ENCODE data around the gene SLC6A15.

Gene SLC6A15

DNA sequence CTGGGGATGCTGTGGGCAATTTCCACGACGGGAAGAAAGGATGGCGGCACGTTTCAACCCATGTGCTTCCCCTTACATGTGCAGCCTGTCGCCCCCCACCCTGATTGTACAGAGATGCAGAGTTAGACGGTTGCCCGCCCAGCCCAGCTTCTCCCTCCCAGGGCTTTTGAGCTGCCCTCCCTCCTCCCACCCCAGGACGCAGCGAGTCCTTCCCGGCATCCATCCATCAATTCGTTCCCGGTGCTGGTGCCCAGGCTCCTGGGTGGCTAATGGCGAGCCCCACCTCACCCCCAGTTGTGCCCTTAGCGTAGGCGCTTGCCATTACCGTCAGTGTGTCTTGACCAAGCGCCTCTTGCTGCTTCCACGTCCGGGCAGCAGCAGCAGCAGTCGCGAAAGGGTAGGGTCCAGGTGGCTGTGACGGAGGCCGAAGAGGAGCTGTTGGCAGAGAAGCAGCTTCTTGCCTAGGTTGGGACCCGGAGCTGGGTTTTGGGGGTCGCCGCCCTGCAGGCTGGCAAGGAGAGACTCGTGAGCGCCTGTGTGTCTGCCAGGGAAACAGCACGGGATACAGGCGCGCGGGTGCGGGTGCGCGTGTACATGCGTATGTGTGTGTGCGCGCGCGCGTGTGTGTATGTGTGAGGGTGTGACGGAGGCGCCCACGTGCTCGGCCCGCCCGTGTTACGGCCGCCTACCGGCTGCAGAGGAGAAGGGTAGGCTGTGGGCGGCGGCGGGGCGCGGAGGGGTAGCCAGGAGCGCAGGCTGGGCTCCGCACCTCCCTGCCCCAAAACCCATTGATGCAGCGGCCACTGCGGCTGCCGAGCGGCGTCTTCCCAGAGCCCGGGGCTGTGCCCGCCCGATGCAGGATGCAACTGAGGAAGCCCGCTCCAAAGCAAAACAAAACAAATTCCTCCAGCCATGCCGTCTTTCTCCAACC lies at the start of gene SLC6A15:
Gene SLC6A15, minus strand, starts transcription at position 602 of the 931 bp plus-strand sequence. CDS start 20,679 bp downstream, outside the sequence.
- DNase-seq: peak; percentile 85

- DNase-seq: no peak
These were observed 48.3 kb upstream of the SLC6A15 start for GRCh38 chr12:84960918-84961317.

DNA sequence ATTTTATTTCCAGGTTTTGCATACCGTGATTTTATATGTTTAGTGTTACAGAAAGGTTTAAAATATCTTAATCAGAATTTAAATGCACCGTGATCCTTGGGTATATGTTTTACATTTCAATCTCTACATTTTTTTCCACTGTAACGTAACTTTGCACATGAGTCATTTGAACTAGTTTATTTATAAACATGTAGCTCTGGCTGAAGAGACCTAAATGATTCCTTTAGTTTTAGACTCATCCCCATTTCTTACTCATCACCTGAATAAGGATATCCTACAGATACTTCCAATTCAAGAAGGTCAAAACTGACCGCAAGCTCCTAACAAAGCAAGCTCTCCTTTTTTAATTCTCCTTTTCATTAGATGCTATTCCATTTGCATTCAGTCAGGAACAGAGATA lies 42.7 kb upstream of the SLC6A15 start:
- DNase-seq: no peak

DNA sequence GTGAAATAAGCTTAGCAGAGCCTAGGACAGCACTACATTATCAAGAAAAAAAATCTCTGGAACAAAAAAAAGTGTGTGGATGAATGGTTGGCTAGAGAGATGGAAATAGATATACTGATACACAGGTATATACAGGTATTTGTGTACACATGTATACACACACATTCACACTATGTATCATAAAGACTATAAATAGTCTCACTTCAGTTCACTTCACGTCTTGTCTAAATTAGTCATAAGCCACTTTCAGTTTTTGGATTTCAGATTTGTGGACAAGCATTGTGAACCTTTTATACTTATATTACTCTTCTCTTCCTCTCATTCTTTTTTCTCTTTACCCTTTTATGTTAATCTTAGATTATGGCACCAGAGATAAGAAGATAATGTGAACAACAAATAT lies 41.8 kb upstream of the SLC6A15 start:
- no peak for DNase-seq

- no peak for DNase-seq
These were observed 38.5 kb upstream of the SLC6A15 start for GRCh38 chr12:84950971-84951546.

DNA sequence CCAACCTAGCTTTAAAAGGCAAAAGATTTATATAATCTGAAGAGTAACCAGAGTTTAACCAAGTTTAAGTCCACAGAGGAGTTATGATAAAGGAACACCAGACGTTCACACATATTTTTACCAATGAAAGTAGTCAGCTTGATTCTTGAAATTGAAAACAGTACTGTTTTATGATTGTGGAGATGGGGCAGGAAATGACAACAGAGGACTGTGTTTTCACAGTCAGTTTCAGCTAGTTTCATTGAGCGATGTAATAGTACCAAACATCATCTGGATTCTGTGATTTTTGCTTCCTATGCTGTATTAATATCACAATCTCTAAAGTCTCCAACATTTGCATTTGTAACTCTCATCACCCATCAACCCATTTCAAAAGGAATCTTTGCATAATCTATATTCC lies 34.2 kb upstream of the SLC6A15 start:
- no peak for DNase-seq

DNA sequence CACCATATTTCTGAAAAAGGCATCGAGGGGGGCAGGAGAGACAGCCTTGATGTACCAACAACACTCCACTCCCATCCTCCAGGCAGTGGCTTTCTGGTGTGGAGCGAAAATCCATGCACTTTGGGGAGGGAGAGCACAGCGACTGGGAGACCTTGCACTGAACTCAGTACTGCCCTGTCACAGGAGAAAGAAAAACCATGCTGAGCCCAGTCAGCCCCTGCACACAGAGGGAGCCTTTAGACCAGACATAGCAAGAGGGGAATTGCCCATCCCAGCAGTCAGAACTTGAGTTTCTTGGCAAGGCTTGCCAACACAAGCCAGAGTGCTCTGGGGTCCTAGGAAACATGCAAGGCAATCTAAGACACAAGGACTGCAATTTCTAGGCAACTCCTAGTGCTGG lies 24.8 kb upstream of the SLC6A15 start:
- DNase-seq: no peak

GRCh38 chr12:84929501-84929900 lies 16.9 kb upstream of the SLC6A15 start:
- DNase-seq: peak; percentile 78

DNA sequence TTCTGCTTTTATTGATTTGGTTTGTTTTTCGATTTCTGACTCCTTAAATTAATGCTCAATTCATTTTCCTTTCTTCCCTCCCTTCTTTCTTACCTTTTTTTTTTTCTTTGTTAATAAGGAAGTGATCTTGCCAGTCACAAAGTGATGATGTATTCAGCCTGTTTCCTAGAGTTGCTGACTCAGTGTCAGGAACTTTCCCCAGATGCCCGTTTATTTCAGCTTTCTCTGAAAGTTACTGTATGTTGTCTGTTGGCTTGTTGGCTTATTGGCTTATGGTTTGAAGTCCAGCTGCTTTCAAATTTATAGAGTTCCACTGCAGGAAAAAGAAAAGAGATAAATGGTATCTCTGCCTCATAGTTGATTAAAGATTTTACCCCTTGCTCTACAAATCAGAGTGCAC lies 12.4 kb upstream of the SLC6A15 start:
- DNase-seq: peak; percentile 65

GRCh38 chr12:84922693-84923092 lies 10.1 kb upstream of the SLC6A15 start:
- DNase-seq: peak; percentile 43

DNA sequence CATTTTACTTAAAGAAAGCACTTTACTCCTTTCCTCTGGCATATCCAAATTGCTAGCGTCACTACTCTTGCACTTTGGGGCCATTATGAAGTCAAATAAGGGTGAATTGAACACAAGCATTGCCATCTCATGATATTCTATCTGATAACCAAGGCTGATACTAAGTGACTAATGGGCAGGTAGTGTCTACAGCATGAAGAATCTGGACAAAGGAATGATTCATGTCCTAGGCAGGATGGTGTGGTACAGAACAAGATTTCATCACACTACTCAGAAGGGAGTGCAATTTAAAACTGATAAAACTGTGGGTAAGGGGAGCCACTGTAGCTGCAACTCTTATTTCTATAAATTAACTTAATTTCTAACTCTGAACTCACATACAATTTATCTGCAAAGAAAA lies 7.7 kb upstream of the SLC6A15 start:
- peak; percentile 35 for DNase-seq

DNA sequence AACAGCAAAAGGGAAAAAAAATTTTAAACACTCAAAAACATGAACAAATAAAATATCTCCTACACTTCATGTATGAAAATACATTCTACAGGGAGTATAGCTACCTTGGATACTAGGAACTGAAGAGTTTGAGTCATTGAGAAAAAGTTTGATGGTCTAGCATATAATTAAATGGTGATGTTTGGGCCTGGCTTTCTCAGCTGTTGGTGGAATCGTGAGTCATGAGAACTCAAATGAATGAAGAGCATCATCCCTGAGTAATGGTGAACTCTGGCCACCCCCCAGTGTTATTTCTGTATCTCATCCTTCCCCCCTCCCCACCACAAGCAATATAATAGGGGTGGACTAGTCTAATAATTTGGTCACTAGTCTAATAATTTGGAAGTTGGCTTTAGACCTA lies 6.7 kb upstream of the SLC6A15 start:
- DNase-seq: peak; percentile 75

DNA sequence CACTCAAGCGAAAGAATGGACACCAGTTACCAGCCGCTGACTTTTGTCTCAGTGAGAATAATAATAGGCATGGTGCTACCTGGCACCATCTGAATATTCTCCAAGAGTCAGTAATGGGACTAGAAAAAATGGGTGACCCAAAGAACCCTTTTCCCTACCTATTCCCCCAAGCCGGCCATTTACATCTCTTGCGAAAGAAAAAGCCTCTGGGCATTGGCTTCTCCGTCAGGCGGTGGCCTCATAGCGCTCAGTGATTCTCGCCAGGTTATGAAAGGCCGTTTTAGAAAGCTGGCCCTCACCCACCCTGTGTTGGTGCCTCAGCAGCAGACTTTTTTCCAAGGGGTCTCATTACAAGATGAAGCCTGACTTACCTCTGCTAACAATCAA lies 523 bp upstream of the SLC6A15 start:
- DNase-seq: peak; percentile 3

DNA sequence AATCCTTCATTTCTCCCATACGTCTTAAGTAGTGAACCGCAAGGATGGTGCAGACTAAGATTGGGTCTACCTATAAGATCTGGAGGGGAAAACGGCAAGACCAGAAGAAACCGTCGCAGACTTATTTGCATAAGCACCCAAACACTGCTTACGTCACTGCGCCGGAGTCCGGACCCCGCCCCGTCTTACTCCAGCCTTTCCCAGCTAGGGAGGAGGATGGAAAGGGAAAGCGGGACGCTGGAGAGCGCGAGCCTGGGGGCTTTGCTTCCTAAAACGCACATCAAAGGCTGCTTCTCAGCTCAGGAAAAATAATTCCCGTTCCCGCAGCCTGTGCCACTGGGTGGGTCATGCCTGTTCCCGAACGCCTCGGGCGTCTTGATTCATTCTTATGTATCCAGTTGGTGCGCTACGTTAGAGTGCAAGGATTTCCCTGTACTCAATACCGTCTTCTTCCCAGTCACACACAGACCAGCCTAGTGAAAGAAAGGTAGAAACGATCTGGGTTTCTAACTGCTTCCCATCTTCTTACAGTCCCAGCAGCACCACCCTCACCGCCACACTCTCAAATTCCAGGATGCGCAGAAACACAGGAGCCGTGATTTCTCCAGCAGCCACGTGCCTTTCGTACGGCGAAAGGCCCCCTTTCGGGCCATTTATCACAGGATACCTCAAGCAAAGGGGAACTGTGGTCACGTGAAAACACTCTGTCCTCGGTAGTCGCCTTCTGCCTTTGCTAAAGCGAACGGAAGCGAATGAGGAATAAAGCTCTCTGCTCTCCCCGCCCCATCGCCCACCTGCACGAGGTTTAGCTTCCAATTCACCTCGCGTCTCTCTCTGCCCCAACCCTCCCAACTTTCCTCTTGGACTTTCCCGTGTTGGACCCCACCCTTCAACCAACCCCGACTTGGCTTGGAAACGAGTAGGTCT lies 1.1 kb downstream of the SLC6A15 start:
- DNase-seq: peak; percentile 85

GRCh38 chr12:84910549-84911241 lies 1.9 kb downstream of the SLC6A15 start:
- peak; percentile 21 for DNase-seq

- DNase-seq: no peak
These were observed 8.5 kb downstream of the SLC6A15 start for GRCh38 chr12:84904051-84904450.

- DNase-seq: peak; percentile 25
These were observed 21.3 kb downstream of the SLC6A15 start for GRCh38 chr12:84891106-84891838.

DNA sequence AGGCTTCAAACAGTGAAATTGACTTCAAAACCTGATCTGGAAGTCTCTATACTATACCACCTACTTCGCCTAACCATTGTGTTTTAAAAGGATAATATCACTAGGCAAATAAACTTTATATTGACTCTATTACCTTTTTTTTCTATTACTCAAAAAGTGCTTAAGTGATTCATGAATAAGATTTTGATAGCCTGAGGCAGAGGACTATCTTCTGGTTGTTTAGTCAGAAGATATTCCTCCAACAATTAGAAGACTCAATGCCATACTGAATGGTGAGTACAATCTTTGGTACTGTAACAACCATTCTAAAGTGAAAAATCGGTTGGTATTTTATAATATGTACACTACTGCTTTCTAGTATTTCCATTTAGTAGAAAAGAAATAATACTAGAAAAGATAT lies 22.8 kb downstream of the SLC6A15 start:
- no peak for DNase-seq

- DNase-seq: no peak
These were observed 23.7 kb downstream of the SLC6A15 start for GRCh38 chr12:84888861-84889260.

DNA sequence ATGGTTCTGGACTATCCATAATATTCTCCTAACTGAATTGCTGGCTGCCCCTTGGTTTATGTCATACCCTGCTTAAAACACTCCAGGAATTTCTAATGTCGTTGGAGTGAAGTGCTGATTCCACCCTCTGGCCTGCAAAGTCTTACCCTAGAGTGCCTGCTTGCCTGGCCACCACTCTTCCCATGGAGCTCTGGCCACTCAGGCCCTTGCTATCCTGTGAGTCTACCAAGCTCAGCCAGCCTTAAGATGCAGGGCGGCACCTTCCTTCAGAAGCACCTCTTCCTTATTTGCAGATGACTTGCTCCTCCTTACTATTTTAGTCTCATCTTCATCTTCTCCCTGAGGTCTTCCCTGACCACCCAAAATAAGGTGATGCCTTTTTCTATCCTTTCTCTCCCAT lies 35.3 kb downstream of the SLC6A15 start:
- DNase-seq: no peak

- DNase-seq: no peak
These were observed 37.4 kb downstream of the SLC6A15 start for GRCh38 chr12:84875241-84875640.

GRCh38 chr12:84874825-84875139 lies 37.8 kb downstream of the SLC6A15 start:
- no peak for DNase-seq
